SK-N-SH treated with all-trans-retinoic acid at 6 μM for 48 hours (cell line): ENCODE results near the gene TK1.

ENCODE experiments used
- ARNTL ChIP-seq: fragments of 450-650 bp; formaldehyde crosslinking; IDR thresholded peaks from 2 replicates; pipeline ENCODE4 v1.5.0; 2020; ENCODE audit warnings: low read depth, mild to moderate bottlenecking, moderate library complexity, borderline replicate concordance
- CSDC2 ChIP-seq: fragments of 250-450 bp; sonication (Bioruptor Pico); IDR thresholded peaks from 2 replicates; pipeline ENCODE4 v1.5.0; 2020; ENCODE audit warnings: mild to moderate bottlenecking, moderate library complexity
- OSR1 ChIP-seq: fragments of 250-450 bp; sonication (Bioruptor Pico); IDR thresholded peaks from 2 replicates; pipeline ENCODE4 v1.8.0; 2022; ENCODE audit warnings: moderate library complexity, mild to moderate bottlenecking, inconsistent platforms
- RARB ChIP-seq: fragments of 250-450 bp; sonication (Bioruptor Pico); IDR thresholded peaks from 2 replicates; pipeline ENCODE4 v1.8.0; 2021; ENCODE audit warnings: mild to moderate bottlenecking, moderate library complexity
- TOX ChIP-seq: fragments of 250-450 bp; sonication (Bioruptor Pico); IDR thresholded peaks from 2 replicates; pipeline ENCODE4 v1.8.0; 2021; ENCODE audit warnings: mild to moderate bottlenecking, moderate library complexity, borderline replicate concordance
- ZFP30 ChIP-seq: fragments of 450-650 bp; formaldehyde crosslinking; IDR thresholded peaks from 2 replicates; pipeline ENCODE4 v1.5.0; 2022; ENCODE audit warnings: mild to moderate bottlenecking, moderate library complexity
- TF ChIP-seq, protein P1 (sequence below): fragments of 250-450 bp; sonication (Bioruptor Pico); IDR thresholded peaks from 2 replicates; pipeline ENCODE4 v1.8.0; 2020; ENCODE audit warnings: mild to moderate bottlenecking, moderate library complexity, borderline replicate concordance
- TF ChIP-seq, protein P2 (sequence below): fragments of 250-450 bp; sonication (Bioruptor Pico); IDR thresholded peaks from 2 replicates; pipeline ENCODE4 v1.8.0; 2021; ENCODE audit warnings: low read depth, mild to moderate bottlenecking, moderate library complexity, borderline replicate concordance
- TF ChIP-seq, protein P3 (sequence below): fragments of 250-450 bp; sonication (Bioruptor Pico); IDR thresholded peaks from 2 replicates; pipeline ENCODE4 v1.5.1; 2021; ENCODE audit warnings: mild to moderate bottlenecking, moderate library complexity

DNA sequence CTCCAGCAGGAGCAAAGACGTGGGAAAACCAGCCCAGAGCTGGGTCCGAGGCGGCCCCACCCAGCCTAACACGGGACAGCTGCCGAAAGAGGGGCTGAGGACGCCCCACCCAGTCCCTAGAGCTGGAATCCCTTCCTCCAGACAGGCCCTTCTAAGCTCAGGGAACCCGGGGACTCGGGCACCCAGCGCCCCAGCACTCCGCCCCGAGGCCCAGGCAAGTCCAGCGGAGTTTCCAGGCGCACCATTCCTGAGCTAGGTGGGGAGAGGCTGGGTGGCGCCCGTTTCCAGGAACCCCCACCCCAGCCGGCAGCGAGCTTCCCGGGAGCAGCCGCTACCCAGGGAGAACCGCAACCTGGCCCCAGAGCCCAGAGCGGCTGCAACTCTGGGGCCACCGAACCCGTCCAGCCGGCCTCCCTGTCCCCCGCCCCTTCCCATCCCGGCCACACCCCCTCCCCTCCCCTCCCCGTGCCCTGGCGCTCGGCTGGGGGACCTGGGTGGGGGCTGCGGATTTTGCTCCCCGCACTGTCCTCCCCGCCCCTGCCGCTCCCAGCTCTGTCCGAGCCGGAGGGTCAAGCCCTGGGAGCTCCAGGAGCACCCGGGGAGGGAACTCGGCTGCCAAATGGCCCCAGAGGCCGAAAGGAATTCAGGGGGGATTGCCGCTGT, 58.8 kb downstream of the TK1 start:
- no peak for TF ChIP-seq ZFP30 (CRISPR knock-in tag)
- no peak for TF ChIP-seq ARNTL
- TF ChIP-seq, protein P1, sequence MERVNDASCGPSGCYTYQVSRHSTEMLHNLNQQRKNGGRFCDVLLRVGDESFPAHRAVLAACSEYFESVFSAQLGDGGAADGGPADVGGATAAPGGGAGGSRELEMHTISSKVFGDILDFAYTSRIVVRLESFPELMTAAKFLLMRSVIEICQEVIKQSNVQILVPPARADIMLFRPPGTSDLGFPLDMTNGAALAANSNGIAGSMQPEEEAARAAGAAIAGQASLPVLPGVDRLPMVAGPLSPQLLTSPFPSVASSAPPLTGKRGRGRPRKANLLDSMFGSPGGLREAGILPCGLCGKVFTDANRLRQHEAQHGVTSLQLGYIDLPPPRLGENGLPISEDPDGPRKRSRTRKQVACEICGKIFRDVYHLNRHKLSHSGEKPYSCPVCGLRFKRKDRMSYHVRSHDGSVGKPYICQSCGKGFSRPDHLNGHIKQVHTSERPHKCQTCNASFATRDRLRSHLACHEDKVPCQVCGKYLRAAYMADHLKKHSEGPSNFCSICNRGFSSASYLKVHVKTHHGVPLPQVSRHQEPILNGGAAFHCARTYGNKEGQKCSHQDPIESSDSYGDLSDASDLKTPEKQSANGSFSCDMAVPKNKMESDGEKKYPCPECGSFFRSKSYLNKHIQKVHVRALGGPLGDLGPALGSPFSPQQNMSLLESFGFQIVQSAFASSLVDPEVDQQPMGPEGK: no peak
- TF ChIP-seq CSDC2 (CRISPR knock-in tag): no peak
- TF ChIP-seq OSR1 (CRISPR knock-in tag): no peak
- TF ChIP-seq RARB (CRISPR knock-in tag): no peak
- TF ChIP-seq, protein P2, sequence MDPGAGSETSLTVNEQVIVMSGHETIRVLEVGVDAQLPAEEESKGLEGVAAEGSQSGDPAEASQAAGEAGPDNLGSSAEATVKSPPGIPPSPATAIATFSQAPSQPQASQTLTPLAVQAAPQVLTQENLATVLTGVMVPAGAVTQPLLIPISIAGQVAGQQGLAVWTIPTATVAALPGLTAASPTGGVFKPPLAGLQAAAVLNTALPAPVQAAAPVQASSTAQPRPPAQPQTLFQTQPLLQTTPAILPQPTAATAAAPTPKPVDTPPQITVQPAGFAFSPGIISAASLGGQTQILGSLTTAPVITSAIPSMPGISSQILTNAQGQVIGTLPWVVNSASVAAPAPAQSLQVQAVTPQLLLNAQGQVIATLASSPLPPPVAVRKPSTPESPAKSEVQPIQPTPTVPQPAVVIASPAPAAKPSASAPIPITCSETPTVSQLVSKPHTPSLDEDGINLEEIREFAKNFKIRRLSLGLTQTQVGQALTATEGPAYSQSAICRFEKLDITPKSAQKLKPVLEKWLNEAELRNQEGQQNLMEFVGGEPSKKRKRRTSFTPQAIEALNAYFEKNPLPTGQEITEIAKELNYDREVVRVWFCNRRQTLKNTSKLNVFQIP (CRISPR knock-in tag): no peak
- TF ChIP-seq, protein P3, sequence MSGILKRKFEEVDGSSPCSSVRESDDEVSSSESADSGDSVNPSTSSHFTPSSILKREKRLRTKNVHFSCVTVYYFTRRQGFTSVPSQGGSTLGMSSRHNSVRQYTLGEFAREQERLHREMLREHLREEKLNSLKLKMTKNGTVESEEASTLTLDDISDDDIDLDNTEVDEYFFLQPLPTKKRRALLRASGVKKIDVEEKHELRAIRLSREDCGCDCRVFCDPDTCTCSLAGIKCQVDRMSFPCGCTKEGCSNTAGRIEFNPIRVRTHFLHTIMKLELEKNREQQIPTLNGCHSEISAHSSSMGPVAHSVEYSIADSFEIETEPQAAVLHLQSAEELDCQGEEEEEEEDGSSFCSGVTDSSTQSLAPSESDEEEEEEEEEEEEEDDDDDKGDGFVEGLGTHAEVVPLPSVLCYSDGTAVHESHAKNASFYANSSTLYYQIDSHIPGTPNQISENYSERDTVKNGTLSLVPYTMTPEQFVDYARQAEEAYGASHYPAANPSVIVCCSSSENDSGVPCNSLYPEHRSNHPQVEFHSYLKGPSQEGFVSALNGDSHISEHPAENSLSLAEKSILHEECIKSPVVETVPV (CRISPR knock-in tag): no peak
- no peak for TF ChIP-seq TOX
